H1 (cell line): Measurements from ENCODE around the gene UQCC3. TPM values are rescaled to one million over a fixed set of nuclear protein-coding genes. Genes with fewer than 3 reads are reported as not detected.

ENCODE experiments used
- CTCF ChIA-PET: fragments of 300-600 bp; sonication (Branson Sonifier 250); formaldehyde crosslinking; loops from one replicate; lab custom pipeline; 2021; ENCODE audit not compliant: partially characterized antibody; lab: Charles Lee
- POLR2A ChIA-PET: fragments of 300-600 bp; sonication (Branson Sonifier 250); formaldehyde crosslinking; loops from one replicate; lab custom pipeline; 2021; ENCODE audit warnings: inconsistent platforms; ENCODE audit not compliant: partially characterized antibody; lab: Charles Lee
- DNase-seq, 2 experiments: peaks; one replicate each; pipeline versions ENCODE4 v3.0.0 to v3.0.0-alpha.2; 2010 to 2022; ENCODE audit warnings: low spot score in 2 of 2, low read depth in 1 of 2, mixed read lengths in 1 of 2
- FAIRE-seq: peaks from 2 replicates; lab custom pipeline; 2011; peaks lifted over from hg19 to GRCh38; lab: Jason Lieb, UNC
- H2AFZ ChIP-seq: 2 replicates; pipeline ENCODE4 v1.8.1; 2012; ENCODE audit warnings: low read length, inconsistent platforms
- H2AK5ac ChIP-seq: 2 replicates; pipeline ENCODE4 v1.6.1; 2013; ENCODE audit warnings: low read depth, low read length
- H2BK120ac ChIP-seq: replicated peaks from 2 replicates; pipeline ENCODE3; 2013; ENCODE audit warnings: low read depth, low read length, inconsistent platforms
- H2BK12ac ChIP-seq: 2 replicates; pipeline ENCODE4 v1.6.1; 2013; ENCODE audit warnings: low read depth, low read length
- H2BK15ac ChIP-seq: 2 replicates; pipeline ENCODE4 v1.6.1; 2013; ENCODE audit warnings: low read length
- H2BK20ac ChIP-seq: 2 replicates; pipeline ENCODE4 v1.6.1; 2013; ENCODE audit warnings: low read length
- H2BK5ac ChIP-seq: 2 replicates; pipeline ENCODE4 v1.6.1; 2013; ENCODE audit warnings: low read depth, low read length
- H3K14ac ChIP-seq: 2 replicates; pipeline ENCODE4 v1.6.1; 2013; ENCODE audit warnings: inconsistent platforms; ENCODE audit not compliant: insufficient read length
- H3K18ac ChIP-seq: 2 replicates; pipeline ENCODE4 v1.6.1; 2013; ENCODE audit warnings: low read length; ENCODE audit errors: extremely low read depth
- H3K23ac ChIP-seq: 2 replicates; pipeline ENCODE4 v1.6.1; 2013; ENCODE audit warnings: inconsistent platforms; ENCODE audit not compliant: insufficient read length
- H3K23me2 ChIP-seq: 2 replicates; pipeline ENCODE4 v1.6.1; 2013; ENCODE audit warnings: low read depth, low read length
- H3K27ac ChIP-seq: 2 replicates; pipeline ENCODE4 v1.6.1; 2011; ENCODE audit warnings: low read depth, low read length, inconsistent platforms
- H3K27me3 ChIP-seq, 4 experiments: replicated peaks in 1 of 4; 1 replicate in 1 of 4; 2 replicates in 3 of 4; pipeline versions ENCODE4 v1.6.1 to v1.8.1; 2011 to 2013; ENCODE audit warnings: low read length in 3 of 4, mild to moderate bottlenecking in 3 of 4, inconsistent platforms in 2 of 4, mixed read lengths in 2 of 4, moderate library complexity in 1 of 4; ENCODE audit not compliant: control insufficient read depth in 3 of 4, insufficient read depth in 3 of 4; ENCODE audit errors: extremely low read depth in 1 of 4
- H3K36me3 ChIP-seq, 4 experiments: 2 replicates each; pipeline versions ENCODE4 v1.6.1 to v1.8.1; 2011 to 2013; ENCODE audit warnings: mild to moderate bottlenecking in 4 of 4, low read length in 3 of 4, moderate library complexity in 2 of 4, control low read depth in 1 of 4, inconsistent platforms in 1 of 4; ENCODE audit not compliant: insufficient read depth in 4 of 4, control insufficient read depth in 2 of 4
- H3K4ac ChIP-seq: replicated peaks from 2 replicates; pipeline ENCODE3; 2013; ENCODE audit warnings: low read length, low read depth, mixed read lengths, inconsistent platforms; ENCODE audit not compliant: insufficient read length
- H3K4me1 ChIP-seq, 4 experiments: replicated peaks in 1 of 4; 1 replicate in 1 of 4; 2 replicates in 3 of 4; pipeline versions ENCODE4 v1.6.1 to v1.8.1; 2011 to 2013; ENCODE audit warnings: low read length in 3 of 4, inconsistent platforms in 2 of 4, mixed read lengths in 1 of 4; ENCODE audit not compliant: insufficient read depth in 4 of 4, control insufficient read depth in 3 of 4
- H3K4me2 ChIP-seq, 2 experiments: 2 replicates each; pipeline versions ENCODE4 v1.6.1 to v1.8.1; 2011 to 2013; ENCODE audit warnings: low read depth in 2 of 2, low read length in 2 of 2, control low read depth in 1 of 2, inconsistent platforms in 1 of 2, mild to moderate bottlenecking in 1 of 2; ENCODE audit not compliant: insufficient read depth in 1 of 2
- H3K4me3 ChIP-seq, 4 experiments: fragments of 200-600, 300-600 bp in 1 of 4; sonication (generic), shearing (Covaris generic), sonication (Bioruptor Twin) in 1 of 4; 2 replicates each; pipeline versions ENCODE4 v1.5.1 to v1.8.1; 2011 to 2016; ENCODE audit warnings: low read length in 4 of 4, low read depth in 3 of 4, control low read depth in 2 of 4, inconsistent platforms in 2 of 4, mild to moderate bottlenecking in 2 of 4, mixed read lengths in 1 of 4, moderate library complexity in 1 of 4; ENCODE audit not compliant: insufficient read depth in 2 of 4; ENCODE audit errors: extremely low read depth in 1 of 4
- H3K56ac ChIP-seq: replicated peaks from 2 replicates; pipeline ENCODE3; 2013; ENCODE audit warnings: low read depth, mild to moderate bottlenecking, mixed read lengths, low read length, inconsistent platforms; ENCODE audit not compliant: insufficient read length
- H3K79me1 ChIP-seq: 2 replicates; pipeline ENCODE4 v1.6.1; 2013; ENCODE audit warnings: low read depth, low read length, control low read depth
- H3K79me2 ChIP-seq, 2 experiments: 2 replicates each; pipeline versions ENCODE4 v1.6.1 to v1.8.1; 2012 to 2013; ENCODE audit warnings: low read length in 2 of 2, mild to moderate bottlenecking in 2 of 2, inconsistent platforms in 1 of 2; ENCODE audit not compliant: insufficient read depth in 2 of 2, control insufficient read depth in 1 of 2
- H3K9ac ChIP-seq, 4 experiments: replicated peaks in 1 of 4; 1 replicate in 1 of 4; 2 replicates in 3 of 4; pipeline versions ENCODE4 v1.6.1 to v1.8.1; 2011 to 2013; ENCODE audit warnings: low read depth in 3 of 4, low read length in 3 of 4, control low read depth in 2 of 4, mild to moderate bottlenecking in 2 of 4, moderate library complexity in 2 of 4, inconsistent platforms in 1 of 4; ENCODE audit errors: extremely low read depth in 1 of 4
- H3K9me3 ChIP-seq, 2 experiments: 2 replicates each; pipeline versions ENCODE4 v1.6.1 to v1.8.1; 2012 to 2013; ENCODE audit warnings: mild to moderate bottlenecking in 2 of 2, moderate library complexity in 2 of 2, control low read depth in 1 of 2, inconsistent platforms in 1 of 2, low read depth in 1 of 2, low read length in 1 of 2, mixed read lengths in 1 of 2; ENCODE audit not compliant: insufficient read depth in 2 of 2
- H4K20me1 ChIP-seq, 2 experiments: replicated peaks in 1 of 2; 2 replicates each; pipeline versions ENCODE3 to v1.8.1; 2011 to 2013; ENCODE audit warnings: inconsistent platforms in 2 of 2, low read length in 2 of 2, mild to moderate bottlenecking in 1 of 2; ENCODE audit not compliant: insufficient read depth in 2 of 2, control insufficient read depth in 1 of 2
- H4K5ac ChIP-seq: 2 replicates; pipeline ENCODE4 v1.6.1; 2013; ENCODE audit warnings: low read length, low read depth, mixed read lengths, inconsistent platforms; ENCODE audit not compliant: insufficient read length
- H4K8ac ChIP-seq: 2 replicates; pipeline ENCODE4 v1.8.0; 2013; ENCODE audit warnings: mild to moderate bottlenecking, moderate library complexity, low read length, inconsistent platforms; ENCODE audit not compliant: insufficient read depth; ENCODE audit errors: extremely low read depth
- H4K91ac ChIP-seq: replicated peaks from 2 replicates; pipeline ENCODE3; 2013; ENCODE audit warnings: low read length, mixed read lengths, inconsistent platforms; ENCODE audit not compliant: insufficient read length
- POLR2A ChIP-seq, 2 experiments: IDR thresholded peaks; 1 replicate in 1 of 2; 2 replicates in 1 of 2; pipeline ENCODE4 v1.6.1; 2011; ENCODE audit warnings: low read depth in 2 of 2, low read length in 2 of 2, mild to moderate bottlenecking in 2 of 2; ENCODE audit errors: control extremely low read depth in 1 of 2
- POLR2AphosphoS5 ChIP-seq: IDR thresholded peaks from 2 replicates; pipeline ENCODE4 v1.6.1; 2011; ENCODE audit warnings: low read depth, low read length
- SAP30 ChIP-seq: fragments of 300-600 bp; sonication (generic); IDR thresholded peaks from 2 replicates; pipeline ENCODE4 v1.7.1; 2012; ENCODE audit warnings: low read length, moderate library complexity, mild to moderate bottlenecking, inconsistent platforms; ENCODE audit not compliant: insufficient read depth, insufficient replicate concordance
- TAF7 ChIP-seq: optimal IDR thresholded peaks from 2 replicates; pipeline ENCODE3; 2011; ENCODE audit warnings: low read depth, mild to moderate bottlenecking, inconsistent platforms, low read length, moderate library complexity, borderline replicate concordance
- WGBS, 2 experiments: shearing (Covaris generic) in 1 of 2; methylation state at CpG; one replicate each; pipeline versions ENCODE4 v1.1.6 to v1.1.7; 2013 to 2015; ENCODE audit warnings: low lambda C conversion rate in 2 of 2, mixed read lengths in 2 of 2, inconsistent platforms in 1 of 2, low coverage in 1 of 2, missing lambda C conversion rate in 1 of 2; ENCODE audit not compliant: insufficient replicate concordance in 2 of 2, insufficient coverage in 1 of 2, insufficient read length in 1 of 2; ENCODE audit errors: extremely low coverage in 1 of 2, missing lambda C conversion rate in 1 of 2; 5-methylcytosine and 5-hydroxymethylcytosine counted together
- polyA plus RNA-seq, 7 experiments: library from polyadenylated mRNA; depleted of rRNA in 3 of 7; stranded (reverse) in 5 of 7; unstranded in 2 of 7; fragments of >200 nt in 5 of 7; fragments of 200-250 nt in 2 of 7; gene quantifications; 1 replicate in 5 of 7; 2 replicates in 1 of 7; 4 replicates in 1 of 7; pipeline versions ENCODE4 v1.2.1 to v1.2.3, GENCODE V29; 2011 to 2013; ENCODE audit warnings: missing spikeins in 2 of 7, mixed read lengths in 2 of 7
- total RNA-seq: library from RNA; stranded (reverse); fragmentation: NEBNext Ultra II Directional; extraction: Animal tissue kit (Norgen Biotek cat#: 25700); gene quantifications from 2 replicates; pipeline ENCODE4 v1.2.1, GENCODE V29; 2021

UQCC3 gene
- total and polyA plus RNA-seq, 2 of the 8 experiments (the other 6 are each of a cell fraction or from before 2014, with no cell fraction given): 14.2 to 15.7 TPM

DNA sequence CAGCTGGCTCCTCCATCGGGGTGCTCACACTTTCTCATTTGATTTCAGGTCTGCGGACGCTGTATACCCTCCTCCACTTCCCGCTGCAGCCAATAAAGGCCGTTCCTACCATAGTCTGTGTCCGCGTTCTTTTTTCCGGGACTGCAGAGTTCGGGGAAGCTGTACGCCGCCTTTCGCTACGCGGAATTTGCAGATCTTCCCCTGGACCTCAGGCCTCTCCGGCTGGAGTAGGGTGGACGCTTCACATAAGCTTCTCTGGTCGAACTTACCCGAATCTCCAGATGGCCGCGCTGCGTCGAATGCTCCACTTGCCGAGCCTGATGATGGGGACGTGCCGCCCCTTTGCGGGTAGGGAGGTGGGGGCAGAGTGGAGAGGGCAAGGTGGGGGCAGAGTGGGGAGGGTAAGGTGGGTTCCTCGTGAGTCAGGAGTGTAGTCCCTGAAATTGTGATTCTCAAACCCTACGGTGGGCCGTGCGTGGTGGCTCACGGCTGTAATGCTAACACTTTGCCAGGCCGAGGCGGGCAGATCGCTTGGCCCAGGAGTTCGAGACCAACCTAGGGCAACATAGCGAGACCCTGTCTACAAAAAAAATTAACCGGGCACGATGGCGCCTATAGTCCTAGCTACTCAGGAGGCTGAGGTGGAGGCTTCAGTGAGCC, 5.7 kb upstream of the UQCC3 start:
- Histone ChIP-seq H3K36me3 (peaks cover 11 to 37% (median 20%) of the 10 kb centered on the region in 4 experiments), H3K79me2 (peaks cover 7 to 33% of the 10 kb centered on the region in 2 experiments; a peak in 3 of 4 replicates), H3K14ac (peak overlapping the region; percentile 2), H3K56ac (peak overlapping the region; percentile 93), H3K18ac (peak overlapping the region; percentile 72), H4K20me1 (peaks cover 3 to 6% of the 10 kb centered on the region in 2 experiments), H4K5ac (peak overlapping the region; percentile 84), H4K91ac (peak overlapping the region; percentile 83), H3K4me3 (peak overlapping the region; percentile 83 to 98 (median 95)), H2BK15ac (no peak overlapping the region), H3K4me2 (peak overlapping the region; percentile 77 to 86), H4K8ac (no peak overlapping the region; the same call in 1 of the 2 replicates), H3K23me2 (peaks cover 12% of the 10 kb centered on the region), H3K4ac (peak overlapping the region; percentile 7), H2BK5ac (peak overlapping the region; percentile 80), H3K9me3 (no peaks in the 10 kb centered on the region), H3K79me1 (peaks cover 5% of the 10 kb centered on the region), H2AFZ (no peak overlapping the region), H3K27me3 (no peaks in the 10 kb centered on the region), H3K23ac (no peak overlapping the region), H2BK12ac (no peak overlapping the region), H2BK120ac (no peak overlapping the region), H3K4me1 (peaks cover 4 to 11% (median 8%) of the 10 kb centered on the region in 4 experiments), H2BK20ac (no peak overlapping the region), H2AK5ac (peak overlapping the region; percentile 0; the same call in 1 of the 2 replicates), H3K27ac (peak overlapping the region; percentile 73), H3K9ac (peak overlapping the region; percentile 75 to 92 (median 90))
- CTCF ChIA-PET: interaction anchor here (0.7 to 1.9 kb wide), 16 partner anchors 10 to 1526 kb away, joined by 3 to 8 read pairs (median 3); partner anchors contain the start of genes BSCL2, GNG3, INTS5 and TUT1
- DNase-seq (no peak), FAIRE-seq (no peak)
- 7% methylated on average over 37 of the region's 39 CpGs; no CpG with 5 or more reads in 1 of the 2 experiments for whole genome bisulfite sequencing, 2 experiments
- POLR2A ChIA-PET: interaction anchor here (0.6 to 61.4 kb wide), 60 partner anchors 5 to 859 kb away, joined by 3 to 2041 read pairs (median 6); partner anchors contain the start of genes B3GAT3, BSCL2, C11orf98 and CSKMT
- peak; percentile 80; the same call in 1 of the 2 replicates for TF ChIP-seq POLR2AphosphoS5
- peak; percentile 14 for TF ChIP-seq TAF7
- no peak for TF ChIP-seq POLR2A (IDR thresholded peaks at IDR 0.05; ENCODE audit: control extremely low read depth in 1 of 2, low read depth in 2 of 2, low read length in 2 of 2)
- peak; percentile 56 for TF ChIP-seq SAP30
